Muscle of back (tissue), 13 donors: ENCODE data around the gene BLTP2. TPM values are rescaled to one million over a fixed set of nuclear protein-coding genes. Genes with fewer than 3 reads are reported as not detected.
"Not testable (repeated sequence)": the region's sequence is repeated elsewhere in the genome, so short reads cannot be mapped to it uniquely, and the experiment has no call there.

Experiments used
- DNase-seq, 3 donors: peaks; one replicate each; pipeline versions ENCODE4 v3.0.0 to v3.0.0-alpha.2; 2013
- long read RNA-seq, 9 donors: transcript quantifications; one replicate each; lab custom pipeline, GENCODE V29; 2026
- polyA plus RNA-seq, 10 donors: library from polyadenylated mRNA; unstranded; fragments of 120-200 nt; gene quantifications; one replicate each; pipeline ENCODE4 v1.2.1, GENCODE V29; 2013; ENCODE audit not compliant: insufficient read length in 10 of 10

BLTP2 gene
- 10 to 100 TPM; 46.8 to 61.9 (median 56.0) TPM for polyA plus RNA-seq
- long read RNA-seq, donor 1, partial matches to known transcripts = 0 of 1 reads
- long read RNA-seq, donor 1, other reads (novel, unspliced or antisense) = 0 of 1 reads
- long read RNA-seq, donor 2, full-length matches to known transcripts = 4 of 4 reads
- long read RNA-seq, donor 2, partial matches to known transcripts = 0 of 4 reads
- long read RNA-seq, donor 2, other reads (novel, unspliced or antisense) = 0 of 4 reads
- long read RNA-seq, donor 3 = 0 reads
- long read RNA-seq, donor 4, partial matches to known transcripts = 0 of 2 reads
- long read RNA-seq, donor 4, other reads (novel, unspliced or antisense) = 0 of 2 reads
- long read RNA-seq, donor 5, partial matches to known transcripts = 7 of 13 reads
- long read RNA-seq, donor 5, other reads (novel, unspliced or antisense) = 0 of 13 reads
- long read RNA-seq, donor 6, partial matches to known transcripts = 0 of 1 reads
- long read RNA-seq, donor 6, other reads (novel, unspliced or antisense) = 0 of 1 reads
- long read RNA-seq, donor 7, transcript KIAA0100-210 (11 exons, 1,582 nt) = major isoform, 5 of 18 reads
- long read RNA-seq, donor 7, partial matches to known transcripts = 11 of 18 reads
- long read RNA-seq, donor 7, other reads (novel, unspliced or antisense) = 0 of 18 reads
- long read RNA-seq, donor 8, partial matches to known transcripts = 0 of 4 reads
- long read RNA-seq, donor 8, other reads (novel, unspliced or antisense) = 0 of 4 reads
- long read RNA-seq, donor 9, partial matches to known transcripts = 0 of 3 reads
- long read RNA-seq, donor 9, other reads (novel, unspliced or antisense) = 0 of 3 reads

- peak; percentile 96 to 99 (median 97) for DNase-seq
Observed at GRCh38 chr17:28644787-28645575, at the start of gene BLTP2. Gene BLTP2 (minus strand): TSS chr17:28645158. CDS start chr17:28645056, 102 bp downstream.

- no peak for DNase-seq
Observed at GRCh38 chr17:28693869-28694268, 48.9 kb upstream of the BLTP2 start.

GRCh38 chr17:28689011-28689410 lies 44.1 kb upstream of the BLTP2 start:
- no peak for DNase-seq

- DNase-seq = no peak
Observed at GRCh38 chr17:28688481-28688880, 43.5 kb upstream of the BLTP2 start.

GRCh38 chr17:28686296-28686695 lies 41.3 kb upstream of the BLTP2 start:
- no peak for DNase-seq

- no peak for DNase-seq
Observed at GRCh38 chr17:28685366-28685765, 40.4 kb upstream of the BLTP2 start.

GRCh38 chr17:28684963-28685362 lies 40.0 kb upstream of the BLTP2 start:
- peak; percentile 21 to 43 (median 22) for DNase-seq

- DNase-seq = no peak
Observed at GRCh38 chr17:28682655-28683054, 37.7 kb upstream of the BLTP2 start.

GRCh38 chr17:28675980-28676379 lies 31.0 kb upstream of the BLTP2 start:
- DNase-seq = no peak

- no peak for DNase-seq
Observed at GRCh38 chr17:28675490-28675889, 30.5 kb upstream of the BLTP2 start.

GRCh38 chr17:28669918-28670317 lies 25.0 kb upstream of the BLTP2 start:
- no peak for DNase-seq

GRCh38 chr17:28667870-28668269 lies 22.9 kb upstream of the BLTP2 start:
- DNase-seq = peak in 1 of 3 donors; percentile 21

GRCh38 chr17:28665994-28666393 lies 21.0 kb upstream of the BLTP2 start:
- DNase-seq = no peak

GRCh38 chr17:28663723-28664122 lies 18.8 kb upstream of the BLTP2 start:
- no peak for DNase-seq

- DNase-seq = no peak
Observed at GRCh38 chr17:28662527-28662829, 17.5 kb upstream of the BLTP2 start.

- peak; percentile 90 to 99 (median 94) for DNase-seq
Observed at GRCh38 chr17:28661635-28662526, 16.9 kb upstream of the BLTP2 start, which contains the start of the genes SDF2 and SUPT6H. Gene SDF2 (minus strand): TSS chr17:28661906. CDS start chr17:28661876, 30 bp downstream. Gene SUPT6H (plus strand): TSS chr17:28662205. CDS start chr17:28673402, 11,197 bp downstream.

- not testable (repeated sequence) for DNase-seq
Observed at GRCh38 chr17:28659497-28659881, 14.5 kb upstream of the BLTP2 start.

GRCh38 chr17:28658766-28659496 lies 14.0 kb upstream of the BLTP2 start:
- DNase-seq = not testable (repeated sequence)

- not testable (repeated sequence) for DNase-seq
Observed at GRCh38 chr17:28658342-28658741, 13.4 kb upstream of the BLTP2 start.

- DNase-seq = no peak
Observed at GRCh38 chr17:28657756-28658155, 12.8 kb upstream of the BLTP2 start.
